GM21423 (cell line): ENCODE data around the gene EDDM13.
"Not testable (repeated sequence)": the region's sequence is repeated elsewhere in the genome, so short reads cannot be mapped to it uniquely, and the experiment has no call there.

Experiments used
- ATAC-seq: cut with Tn5 transposase; IDR thresholded peaks from one replicate; pipeline ENCODE4 v1.9.1; 2021; ENCODE audit warnings: mild to moderate bottlenecking, moderate library complexity; ENCODE audit not compliant: unreplicated experiment

The EDDM13 gene

GRCh38 chr19:56272161-56272798 lies at the start of gene EDDM13:
EDDM13 (plus strand) TSS chr19:56272748; CDS start chr19:56272835, 87 bp downstream.
- no peak for ATAC-seq

- ATAC-seq = no peak
Measured at GRCh38 chr19:56222901-56223300, 49.6 kb upstream of the EDDM13 start.

- ATAC-seq = no peak
Measured at GRCh38 chr19:56223481-56223880, 49.1 kb upstream of the EDDM13 start.

- ATAC-seq = no peak
Measured at GRCh38 chr19:56245121-56245740, 27.3 kb upstream of the EDDM13 start.

- ATAC-seq = not testable (repeated sequence)
Measured at GRCh38 chr19:56245764-56246163, 26.8 kb upstream of the EDDM13 start.

- ATAC-seq = not testable (repeated sequence)
Measured at GRCh38 chr19:56248736-56249338, 23.7 kb upstream of the EDDM13 start.

- ATAC-seq = no peak
Measured at GRCh38 chr19:56252699-56253422, 19.7 kb upstream of the EDDM13 start.

GRCh38 chr19:56253737-56254136 lies 18.8 kb upstream of the EDDM13 start:
- ATAC-seq = no peak

- no peak for ATAC-seq
Measured at GRCh38 chr19:56258272-56258671, 14.3 kb upstream of the EDDM13 start.

GRCh38 chr19:56261145-56261544 lies 11.4 kb upstream of the EDDM13 start:
- no peak for ATAC-seq

- ATAC-seq = not testable (repeated sequence)
Measured at GRCh38 chr19:56261932-56262331, 10.6 kb upstream of the EDDM13 start.

- no peak for ATAC-seq
Measured at GRCh38 chr19:56263319-56263718, 9.2 kb upstream of the EDDM13 start.

GRCh38 chr19:56266051-56266450 lies 6.5 kb upstream of the EDDM13 start:
- no peak for ATAC-seq

- no peak for ATAC-seq
Measured at GRCh38 chr19:56269348-56269747, 3.2 kb upstream of the EDDM13 start.

GRCh38 chr19:56270676-56271075 lies 1.9 kb upstream of the EDDM13 start:
- ATAC-seq = no peak

- no peak for ATAC-seq
Measured at GRCh38 chr19:56271151-56271550, 1.4 kb upstream of the EDDM13 start.

- ATAC-seq = no peak
Measured at GRCh38 chr19:56273563-56274117, 1.1 kb downstream of the EDDM13 start.

- no peak for ATAC-seq
Measured at GRCh38 chr19:56282809-56283208, 10.3 kb downstream of the EDDM13 start.

GRCh38 chr19:56284746-56285145 lies 12.2 kb downstream of the EDDM13 start:
- no peak for ATAC-seq

GRCh38 chr19:56290104-56290503 lies 17.6 kb downstream of the EDDM13 start:
- no peak for ATAC-seq

GRCh38 chr19:56291867-56292266 lies 19.3 kb downstream of the EDDM13 start:
- no peak for ATAC-seq
